GM12892 (cell line): ENCODE results near the gene CNTNAP2.

Experiments used
- POLR2A ChIP-seq: IDR thresholded peaks from 2 replicates; pipeline ENCODE4 v1.6.1; 2011; ENCODE audit warnings: low read depth, low read length, control low read depth
- TAF1 ChIP-seq: IDR thresholded peaks from 2 replicates; pipeline ENCODE4 v1.6.1; 2011; ENCODE audit warnings: low read depth, mild to moderate bottlenecking, control low read depth, low read length, borderline replicate concordance

DNA sequence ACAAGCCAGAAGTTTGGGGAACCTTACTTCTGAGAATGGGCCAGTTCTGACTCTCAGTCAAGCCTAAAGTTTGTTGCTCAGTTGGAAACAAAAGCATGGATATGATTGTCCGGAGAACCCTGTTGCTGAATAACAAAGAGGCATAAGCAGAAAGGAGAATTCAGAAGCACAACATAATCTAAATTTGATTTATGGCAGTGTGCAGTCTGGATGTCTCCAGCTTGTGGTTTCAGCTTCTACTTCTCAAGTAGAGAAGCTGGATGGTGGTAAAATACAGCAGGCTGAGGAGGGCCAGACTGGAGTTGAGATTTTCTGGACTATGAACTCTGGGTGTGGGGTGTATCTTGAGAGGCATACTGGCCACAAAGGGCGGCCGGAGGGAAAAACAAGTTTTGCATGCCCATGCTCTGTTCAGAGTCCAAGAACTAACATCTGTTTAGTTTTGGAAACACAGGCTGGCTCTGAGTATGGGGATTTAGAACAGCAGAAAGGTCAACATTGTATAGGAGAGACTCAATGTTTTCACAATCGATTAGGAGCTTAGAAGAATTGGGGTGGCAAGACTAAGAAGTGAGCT, 592.9 kb downstream of the CNTNAP2 start:
- no peak for TF ChIP-seq TAF1
- TF ChIP-seq POLR2A, result no peak
